A549 (cell line): ENCODE data around the gene TUBGCP5. TPM values are rescaled to one million over a fixed set of nuclear protein-coding genes. Genes with fewer than 3 reads are reported as not detected.
"Not testable (repeated sequence)": the region's sequence is repeated elsewhere in the genome, so short reads cannot be mapped to it uniquely, and the experiment has no call there.

Source experiments
- ATAC-seq, 2 experiments: fragments of 200-7000 bp in 1 of 2; fragments of >200 bp in 1 of 2; cut with Nextera tagmentation in 1 of 2; cut with Tn5 transposase in 1 of 2; 3 replicates each; pipeline versions ENCODE4 v1.8.0 to v1.9.1; 2018 to 2020; ENCODE audit warnings: mild to moderate bottlenecking in 1 of 2, moderate library complexity in 1 of 2
- CTCF ChIA-PET: fragments of 300-600 bp; sonication (Branson Sonifier 250); formaldehyde crosslinking; extraction: SDS; loops from one replicate; lab custom pipeline; 2021; ENCODE audit warnings: antibody characterized with exemption, inconsistent platforms; lab: Yijun Ruan, JAX
- POLR2A ChIA-PET: fragments of 350-600 bp; formaldehyde crosslinking; extraction: SDS; loops from one replicate; lab custom pipeline; 2021; ENCODE audit warnings: antibody characterized with exemption, inconsistent platforms; lab: Yijun Ruan, JAX
- DNase-seq, 2 experiments: peaks; one replicate each; pipeline versions ENCODE4 v3.0.0 to v3.0.0-alpha.2; 2011 to 2016; ENCODE audit warnings: low read depth in 1 of 2, low spot score in 1 of 2
- FAIRE-seq: peaks from 2 replicates; lab custom pipeline; 2011; peaks lifted over from hg19 to GRCh38; lab: Jason Lieb, UNC
- H3K27ac ChIP-seq, 2 experiments: fragments of >200 bp; sonication (Bioruptor Twin); formaldehyde crosslinking; 3 replicates each; pipeline ENCODE4 v1.5.1; 2016 to 2017
- H3K4me1 ChIP-seq: fragments of >200 bp; sonication (Bioruptor Twin); formaldehyde crosslinking; 3 replicates; pipeline ENCODE4 v1.6.1; 2016
- H3K4me2 ChIP-seq: fragments of >200 bp; sonication (Bioruptor Twin); formaldehyde crosslinking; 3 replicates; pipeline ENCODE4 v1.6.1; 2016
- H3K4me3 ChIP-seq: fragments of >200 bp; sonication (Bioruptor Twin); formaldehyde crosslinking; 3 replicates; pipeline ENCODE4 v1.5.1; 2016
- H3K9me3 ChIP-seq: fragments of >200 bp; sonication (Bioruptor Twin); formaldehyde crosslinking; 3 replicates; pipeline ENCODE4 v1.6.1; 2016
- BCL3 ChIP-seq: fragments of >200 bp; sonication (Bioruptor Twin); formaldehyde crosslinking; IDR thresholded peaks from 3 replicates; pipeline ENCODE4 v1.6.1; 2016
- CBX8 ChIP-seq: fragments of 200-600 bp; sonication (generic); IDR thresholded peaks from 2 replicates; pipeline ENCODE4 v1.6.1; 2016
- CHD4 ChIP-seq: fragments of 200-600 bp; sonication (generic); IDR thresholded peaks from 2 replicates; pipeline ENCODE4 v1.6.1; 2016; ENCODE audit warnings: antibody characterized with exemption, mild to moderate bottlenecking, borderline replicate concordance
- FOXS1 ChIP-seq: fragments of 250-450 bp; sonication (Bioruptor Pico); IDR thresholded peaks from 2 replicates; pipeline ENCODE4 v1.5.0; 2020; ENCODE audit warnings: mild to moderate bottlenecking, moderate library complexity
- HDAC2 ChIP-seq: fragments of 200-600 bp; sonication (generic); IDR thresholded peaks from 2 replicates; pipeline ENCODE4 v1.6.1; 2016
- HMGXB4 ChIP-seq: fragments of 250-450 bp; sonication (Bioruptor Pico); IDR thresholded peaks from 2 replicates; pipeline ENCODE4 v1.5.0; 2021; ENCODE audit warnings: mild to moderate bottlenecking, moderate library complexity, borderline replicate concordance
- HOXA7 ChIP-seq: fragments of 250-450 bp; sonication (Bioruptor Pico); IDR thresholded peaks from 2 replicates; pipeline ENCODE4 v1.5.0; 2020; ENCODE audit warnings: mild to moderate bottlenecking, moderate library complexity
- JUN ChIP-seq, 2 experiments: fragments of >200 bp; sonication (Bioruptor Twin); formaldehyde crosslinking; IDR thresholded peaks; 2 replicates in 1 of 2; 3 replicates in 1 of 2; pipeline ENCODE4 v1.6.1; 2016 to 2017
- JUNB ChIP-seq: fragments of >200 bp; sonication (Bioruptor Twin); formaldehyde crosslinking; IDR thresholded peaks from 2 replicates; pipeline ENCODE4 v1.6.1; 2016
- MAX ChIP-seq: IDR thresholded peaks from 2 replicates; pipeline ENCODE4 v1.6.1; 2012
- MAZ ChIP-seq: fragments of 150-350 bp; IDR thresholded peaks from 2 replicates; pipeline ENCODE4 v1.6.1; 2014; ENCODE audit warnings: antibody characterized with exemption, low read depth, low read length, borderline replicate concordance
- NFE2L2 ChIP-seq: fragments of 150-350 bp; conservative IDR thresholded peaks from 2 replicates; pipeline ENCODE4 v1.6.1; 2014; ENCODE audit warnings: low read length
- NPAS2 ChIP-seq: fragments of 250-450 bp; sonication (Bioruptor Pico); IDR thresholded peaks from 2 replicates; pipeline ENCODE4 v1.8.0; 2022; ENCODE audit warnings: mild to moderate bottlenecking, moderate library complexity, borderline replicate concordance
- NR3C1 ChIP-seq: fragments of >200 bp; sonication (Bioruptor Twin); formaldehyde crosslinking; IDR thresholded peaks from 3 replicates; pipeline ENCODE4 v1.6.1; 2017
- POLR2AphosphoS2 ChIP-seq: conservative IDR thresholded peaks from 2 replicates; pipeline ENCODE4 v1.6.1; 2012; ENCODE audit warnings: low read length, improper control_type of control experiment, inconsistent platforms
- RAD21 ChIP-seq, 2 experiments: fragments of >200 bp in 1 of 2; sonication (Bioruptor Twin) in 1 of 2; formaldehyde crosslinking in 1 of 2; IDR thresholded peaks in 1 of 2; conservative IDR thresholded peaks in 1 of 2; 2 replicates in 1 of 2; 3 replicates in 1 of 2; pipeline ENCODE4 v1.6.1; 2012 to 2018; ENCODE audit warnings: inconsistent platforms in 1 of 2
- REST ChIP-seq: fragments of 200-600 bp; sonication (generic); IDR thresholded peaks from 2 replicates; pipeline ENCODE4 v1.6.1; 2016; ENCODE audit warnings: antibody characterized with exemption, mild to moderate bottlenecking, moderate library complexity
- TP53 ChIP-seq: fragments of 250-450 bp; sonication (Bioruptor Pico); IDR thresholded peaks from 2 replicates; pipeline ENCODE4 v1.5.0; 2021; ENCODE audit warnings: mild to moderate bottlenecking, moderate library complexity
- ZFP36 ChIP-seq: fragments of 450-650 bp; IDR thresholded peaks from 2 replicates; pipeline ENCODE4 v1.6.1; 2014; ENCODE audit warnings: borderline replicate concordance; ENCODE audit not compliant: partially characterized antibody
- ZNF302 ChIP-seq: fragments of 250-450 bp; sonication (Bioruptor Pico); IDR thresholded peaks from 2 replicates; pipeline ENCODE4 v1.9.0; 2021; ENCODE audit warnings: inconsistent platforms, mild to moderate bottlenecking, moderate library complexity
- ZSCAN20 ChIP-seq: fragments of 250-450 bp; sonication (Bioruptor Pico); IDR thresholded peaks from 2 replicates; pipeline ENCODE4 v1.8.0; 2022; ENCODE audit warnings: mild to moderate bottlenecking, moderate library complexity
- WGBS: methylation state at CpG from one replicate; pipeline ENCODE4 v1.1.6; 2017; ENCODE audit errors: missing lambda C conversion rate; 5-methylcytosine and 5-hydroxymethylcytosine counted together
- polyA plus RNA-seq, 4 experiments: library from polyadenylated mRNA; depleted of rRNA in 3 of 4; stranded (reverse); fragments of >200 nt; fragmentation: RNase III in 1 of 4; extraction: RNeasy Plus Mini Kit Qiagen cat#74134 plus additional on column Dnase treatment in 1 of 4; gene quantifications; 2 replicates in 3 of 4; 3 replicates in 1 of 4; pipeline ENCODE4 v1.2.3, GENCODE V29; 2011 to 2017

The TUBGCP5 gene
- polyA plus RNA-seq, 2 of the 4 experiments (the other 2 are of a cell fraction): 26.3 to 41.0 TPM

- TF ChIP-seq REST (no peak), CBX8 (no peak), HOXA7 (CRISPR knock-in tag) (no peak), FOXS1 (no peak), ZSCAN20 (CRISPR knock-in tag) (no peak), RAD21 (conservative IDR thresholded peaks at IDR 0.05 in 1 of 2, IDR thresholded peaks at IDR 0.05 in 1 of 2) (no peak), POLR2AphosphoS2 (no peak), MAX (no peak), ZNF302 (no peak)
Measured at GRCh38 chr15:23013681-23014080, 25.7 kb downstream of the TUBGCP5 start (continued).

- H3K27ac ChIP-seq, POLR2A ChIA-PET, H3K4me3 ChIP-seq, ATAC-seq, H3K4me1 ChIP-seq, FAIRE-seq, H3K4me2 ChIP-seq, H3K9me3 ChIP-seq, DNase-seq: not testable (repeated sequence)
- 94% methylated on average over 9 of the region's 9 CpGs for WGBS
- CTCF ChIA-PET: interaction anchor here (0.8 to 1.8 kb wide), 3 partner anchors 10 to 23 kb away, joined by 3 to 4 read pairs (median 3); no protein-coding TSS in a partner anchor
Measured at GRCh38 chr15:23012616-23013015, 26.8 kb downstream of the TUBGCP5 start.

GRCh38 chr15:23003736-23004135 lies 35.6 kb downstream of the TUBGCP5 start:
- FAIRE-seq (no peak), DNase-seq (no peak), ATAC-seq (no peak)
- 92% methylated on average over 5 of the region's 5 CpGs for WGBS
- ChIA-PET POLR2A (no interaction called here), CTCF (interaction anchor here (0.7 to 1.2 kb wide), 2 partner anchors 10 to 26 kb away, joined by 3 read pairs; no protein-coding TSS in a partner anchor)
- TF ChIP-seq ZNF302: no peak
- TF ChIP-seq JUN (IDR thresholded peaks at IDR 0.05): no peak
- TF ChIP-seq HDAC2: no peak
- no peak for TF ChIP-seq MAZ
- no peak for TF ChIP-seq NFE2L2
- TF ChIP-seq NR3C1: no peak
- no peak for TF ChIP-seq ZFP36
- TF ChIP-seq BCL3: no peak
- no peak for TF ChIP-seq TP53 (CRISPR knock-in tag)
- no peak for TF ChIP-seq CBX8
- no peak for TF ChIP-seq HMGXB4
- TF ChIP-seq CHD4: no peak
- TF ChIP-seq JUNB: no peak
- TF ChIP-seq NPAS2 (CRISPR knock-in tag): no peak
- Histone ChIP-seq H3K4me2 (no peak overlapping the region), H3K9me3 (no peaks in the 10 kb centered on the region), H3K27ac (no peak overlapping the region), H3K4me3 (no peak overlapping the region), H3K4me1 (no peaks in the 10 kb centered on the region)
